Measurements from ENCODE around the gene SGTA.

SGTA gene

GRCh38 chr19:2756477-2756876, 26.6 kb downstream of the SGTA start:
- no peak overlapping the region for H3K27ac ChIP-seq (ENCODE audit: low read depth, low read length)
- H3K9me3 ChIP-seq (ENCODE audit: control insufficient read depth, insufficient read depth, low read length) = no peaks in the 10 kb centered on the region
- no peaks in the 10 kb centered on the region for H3K4me1 ChIP-seq (ENCODE audit: control insufficient read depth, insufficient read depth, low read length)
- H3K36me3 ChIP-seq (ENCODE audit: control insufficient read depth, insufficient read depth, low read length) = peaks cover 80% of the 10 kb centered on the region
- H3K27me3 ChIP-seq (ENCODE audit: control insufficient read depth, insufficient read depth, low read length) = no peaks in the 10 kb centered on the region
- no peak overlapping the region for H3K9ac ChIP-seq (ENCODE audit: low read depth, low read length)
- no peak overlapping the region for H3K4me3 ChIP-seq (ENCODE audit: low read depth, low read length)

GRCh38 chr19:2755811-2756210, 27.3 kb downstream of the SGTA start:
- Histone ChIP-seq H3K27ac (ENCODE audit: low read depth, low read length) (no peak overlapping the region), H3K4me3 (ENCODE audit: low read depth, low read length) (no peak overlapping the region), H3K4me1 (ENCODE audit: control insufficient read depth, insufficient read depth, low read length) (no peaks in the 10 kb centered on the region), H3K9me3 (ENCODE audit: control insufficient read depth, insufficient read depth, low read length) (no peaks in the 10 kb centered on the region), H3K36me3 (ENCODE audit: control insufficient read depth, insufficient read depth, low read length) (peaks cover 73% of the 10 kb centered on the region), H3K9ac (ENCODE audit: low read depth, low read length) (no peak overlapping the region), H3K27me3 (ENCODE audit: control insufficient read depth, insufficient read depth, low read length) (no peaks in the 10 kb centered on the region)

GRCh38 chr19:2755448-2755705, 27.7 kb downstream of the SGTA start:
- Histone ChIP-seq H3K27me3 (ENCODE audit: control insufficient read depth, insufficient read depth, low read length) (no peaks in the 10 kb centered on the region), H3K27ac (ENCODE audit: low read depth, low read length) (no peak overlapping the region), H3K9ac (ENCODE audit: low read depth, low read length) (no peak overlapping the region), H3K36me3 (ENCODE audit: control insufficient read depth, insufficient read depth, low read length) (peaks cover 69% of the 10 kb centered on the region), H3K9me3 (ENCODE audit: control insufficient read depth, insufficient read depth, low read length) (no peaks in the 10 kb centered on the region), H3K4me1 (ENCODE audit: control insufficient read depth, insufficient read depth, low read length) (no peaks in the 10 kb centered on the region), H3K4me3 (ENCODE audit: low read depth, low read length) (no peak overlapping the region)

DNA sequence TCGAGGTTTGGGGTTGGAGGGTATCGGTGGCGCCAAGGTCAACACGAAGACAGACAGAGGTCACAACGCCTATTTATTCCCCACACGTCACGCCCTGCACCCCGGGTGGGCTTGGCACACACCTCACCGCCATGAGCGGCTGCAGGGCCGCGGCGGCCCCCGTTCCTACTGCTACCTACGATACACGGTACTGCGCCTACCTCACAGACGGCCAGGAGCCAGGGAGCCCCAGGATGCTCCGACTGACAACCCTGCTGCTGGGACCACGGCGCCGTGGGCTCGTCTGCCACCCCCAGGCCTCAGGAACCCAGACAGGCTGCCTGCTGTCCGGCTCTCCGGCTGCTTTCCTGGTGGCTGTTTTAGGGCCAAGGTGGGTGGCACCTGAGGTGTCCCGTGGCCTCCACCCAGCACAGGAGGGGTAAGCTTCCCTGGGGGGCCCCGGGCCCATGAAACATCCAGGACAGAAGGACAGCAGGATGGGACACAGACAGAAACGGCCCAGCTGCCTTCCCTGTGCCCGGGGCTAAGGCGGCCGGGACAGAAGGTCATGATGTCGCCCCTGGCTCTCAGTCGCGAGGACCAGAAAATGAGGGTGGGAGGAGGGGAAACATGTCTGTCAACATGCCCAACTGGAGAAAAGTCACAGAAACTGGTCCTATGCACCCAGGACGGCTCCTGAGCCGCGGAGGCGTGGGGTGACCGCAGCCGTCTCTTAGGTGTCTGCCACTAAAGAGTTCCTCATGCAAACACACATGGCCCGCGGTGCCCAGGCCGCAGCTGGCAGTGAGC, 28.2 kb downstream of the SGTA start:
- Histone ChIP-seq H3K27ac (ENCODE audit: low read depth, low read length) (no peak overlapping the region), H3K4me3 (ENCODE audit: low read depth, low read length) (no peak overlapping the region), H3K36me3 (ENCODE audit: control insufficient read depth, insufficient read depth, low read length) (peaks cover 67% of the 10 kb centered on the region), H3K4me1 (ENCODE audit: control insufficient read depth, insufficient read depth, low read length) (no peaks in the 10 kb centered on the region), H3K9me3 (ENCODE audit: control insufficient read depth, insufficient read depth, low read length) (no peaks in the 10 kb centered on the region), H3K27me3 (ENCODE audit: control insufficient read depth, insufficient read depth, low read length) (no peaks in the 10 kb centered on the region), H3K9ac (ENCODE audit: low read depth, low read length) (no peak overlapping the region)

DNA sequence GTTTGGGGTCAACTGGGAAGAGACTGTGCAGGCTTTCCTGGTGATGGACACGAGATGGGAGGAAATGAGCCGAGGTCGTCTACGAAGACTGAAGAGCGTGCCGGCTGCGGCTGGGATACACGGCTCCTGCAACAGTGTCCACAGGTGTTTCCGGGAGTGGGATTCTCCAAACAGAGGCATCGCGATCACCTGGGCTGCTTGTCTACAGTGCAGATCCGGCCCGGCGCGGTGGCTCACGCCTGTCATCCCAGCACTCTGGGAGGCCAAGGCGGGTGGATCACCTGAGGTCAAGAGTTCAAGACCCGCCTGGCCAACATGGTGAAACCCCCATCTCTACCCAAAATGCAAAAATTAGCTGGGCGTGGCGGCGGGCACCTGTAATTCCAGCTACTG, 31.6 kb downstream of the SGTA start:
- H3K9ac ChIP-seq (ENCODE audit: low read depth, low read length) = no peak overlapping the region
- peaks cover 36% of the 10 kb centered on the region for H3K36me3 ChIP-seq (ENCODE audit: control insufficient read depth, insufficient read depth, low read length)
- no peaks in the 10 kb centered on the region for H3K27me3 ChIP-seq (ENCODE audit: control insufficient read depth, insufficient read depth, low read length)
- H3K4me3 ChIP-seq (ENCODE audit: low read depth, low read length) = no peak overlapping the region
- no peak overlapping the region for H3K27ac ChIP-seq (ENCODE audit: low read depth, low read length)
- H3K9me3 ChIP-seq (ENCODE audit: control insufficient read depth, insufficient read depth, low read length) = no peaks in the 10 kb centered on the region
- H3K4me1 ChIP-seq (ENCODE audit: control insufficient read depth, insufficient read depth, low read length) = no peaks in the 10 kb centered on the region

GRCh38 chr19:2750808-2751437, 32.1 kb downstream of the SGTA start:
- Histone ChIP-seq H3K4me1 (ENCODE audit: control insufficient read depth, insufficient read depth, low read length) (no peaks in the 10 kb centered on the region), H3K36me3 (ENCODE audit: control insufficient read depth, insufficient read depth, low read length) (peaks cover 31% of the 10 kb centered on the region), H3K9ac (ENCODE audit: low read depth, low read length) (no peak overlapping the region), H3K9me3 (ENCODE audit: control insufficient read depth, insufficient read depth, low read length) (no peaks in the 10 kb centered on the region), H3K27me3 (ENCODE audit: control insufficient read depth, insufficient read depth, low read length) (no peaks in the 10 kb centered on the region), H3K27ac (ENCODE audit: low read depth, low read length) (no peak overlapping the region), H3K4me3 (ENCODE audit: low read depth, low read length) (no peak overlapping the region)

DNA sequence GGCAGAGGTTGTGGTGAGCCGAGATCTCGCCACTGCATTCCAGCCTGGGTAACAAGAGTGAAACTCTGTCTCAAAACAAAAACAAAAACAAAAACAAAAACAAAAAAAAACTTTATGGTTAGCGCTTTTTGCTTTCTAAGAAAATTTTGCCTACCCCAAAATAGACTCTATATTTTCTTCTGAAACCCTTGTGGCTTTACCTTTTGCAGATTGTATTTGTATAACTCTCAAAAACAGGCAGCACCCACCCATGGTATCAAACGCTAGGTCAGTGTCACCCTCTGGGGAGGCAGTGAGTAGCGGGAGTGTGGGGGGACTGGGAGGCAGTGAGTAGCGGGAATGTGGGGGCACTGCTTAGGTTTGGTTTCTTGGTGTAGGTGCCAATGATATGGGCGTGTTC, 35.7 kb downstream of the SGTA start:
- no peaks in the 10 kb centered on the region for H3K36me3 ChIP-seq (ENCODE audit: control insufficient read depth, insufficient read depth, low read length)
- H3K9ac ChIP-seq (ENCODE audit: low read depth, low read length) = no peak overlapping the region
- no peaks in the 10 kb centered on the region for H3K27me3 ChIP-seq (ENCODE audit: control insufficient read depth, insufficient read depth, low read length)
- no peaks in the 10 kb centered on the region for H3K4me1 ChIP-seq (ENCODE audit: control insufficient read depth, insufficient read depth, low read length)
- no peaks in the 10 kb centered on the region for H3K9me3 ChIP-seq (ENCODE audit: control insufficient read depth, insufficient read depth, low read length)
- H3K4me3 ChIP-seq (ENCODE audit: low read depth, low read length) = no peak overlapping the region
- H3K27ac ChIP-seq (ENCODE audit: low read depth, low read length) = no peak overlapping the region

DNA sequence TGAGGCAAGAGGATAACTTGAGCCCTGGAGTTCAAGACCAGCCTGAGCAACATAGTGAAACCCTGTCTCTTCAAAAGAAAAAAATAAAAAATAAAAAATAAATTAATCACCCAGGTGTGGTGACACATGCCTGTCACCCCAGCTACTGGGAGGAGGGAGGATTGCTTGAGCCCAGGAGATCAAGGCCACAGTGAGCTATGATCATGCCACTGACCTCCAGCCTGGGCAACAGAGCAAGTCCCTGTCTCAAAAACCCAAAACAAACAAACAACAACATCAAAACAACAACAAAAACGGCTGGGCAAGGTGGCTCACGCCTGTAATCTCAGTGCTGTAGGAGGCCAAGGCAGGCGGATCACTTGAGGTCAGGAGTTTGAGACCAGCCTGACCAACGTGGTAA, 39.0 kb downstream of the SGTA start:
- Histone ChIP-seq H3K27ac (ENCODE audit: low read depth, low read length) (no peak overlapping the region), H3K4me1 (ENCODE audit: control insufficient read depth, insufficient read depth, low read length) (no peaks in the 10 kb centered on the region), H3K9ac (ENCODE audit: low read depth, low read length) (no peak overlapping the region), H3K27me3 (ENCODE audit: control insufficient read depth, insufficient read depth, low read length) (no peaks in the 10 kb centered on the region), H3K9me3 (ENCODE audit: control insufficient read depth, insufficient read depth, low read length) (no peaks in the 10 kb centered on the region), H3K4me3 (ENCODE audit: low read depth, low read length) (no peak overlapping the region), H3K36me3 (ENCODE audit: control insufficient read depth, insufficient read depth, low read length) (no peaks in the 10 kb centered on the region)

GRCh38 chr19:2743099-2743498, 40.0 kb downstream of the SGTA start:
- Histone ChIP-seq H3K9me3 (ENCODE audit: control insufficient read depth, insufficient read depth, low read length) (no peaks in the 10 kb centered on the region), H3K27me3 (ENCODE audit: control insufficient read depth, insufficient read depth, low read length) (no peaks in the 10 kb centered on the region), H3K4me3 (ENCODE audit: low read depth, low read length) (no peak overlapping the region), H3K36me3 (ENCODE audit: control insufficient read depth, insufficient read depth, low read length) (no peaks in the 10 kb centered on the region), H3K9ac (ENCODE audit: low read depth, low read length) (no peak overlapping the region), H3K4me1 (ENCODE audit: control insufficient read depth, insufficient read depth, low read length) (no peaks in the 10 kb centered on the region), H3K27ac (ENCODE audit: low read depth, low read length) (no peak overlapping the region)

- Histone ChIP-seq H3K4me3 (ENCODE audit: low read depth, low read length) (no peak overlapping the region), H3K4me1 (ENCODE audit: control insufficient read depth, insufficient read depth, low read length) (no peaks in the 10 kb centered on the region), H3K9me3 (ENCODE audit: control insufficient read depth, insufficient read depth, low read length) (no peaks in the 10 kb centered on the region), H3K9ac (ENCODE audit: low read depth, low read length) (no peak overlapping the region), H3K36me3 (ENCODE audit: control insufficient read depth, insufficient read depth, low read length) (peaks cover 17% of the 10 kb centered on the region), H3K27me3 (ENCODE audit: control insufficient read depth, insufficient read depth, low read length) (no peaks in the 10 kb centered on the region), H3K27ac (ENCODE audit: low read depth, low read length) (no peak overlapping the region)
Measured at GRCh38 chr19:2740314-2740656, 42.8 kb downstream of the SGTA start.

DNA sequence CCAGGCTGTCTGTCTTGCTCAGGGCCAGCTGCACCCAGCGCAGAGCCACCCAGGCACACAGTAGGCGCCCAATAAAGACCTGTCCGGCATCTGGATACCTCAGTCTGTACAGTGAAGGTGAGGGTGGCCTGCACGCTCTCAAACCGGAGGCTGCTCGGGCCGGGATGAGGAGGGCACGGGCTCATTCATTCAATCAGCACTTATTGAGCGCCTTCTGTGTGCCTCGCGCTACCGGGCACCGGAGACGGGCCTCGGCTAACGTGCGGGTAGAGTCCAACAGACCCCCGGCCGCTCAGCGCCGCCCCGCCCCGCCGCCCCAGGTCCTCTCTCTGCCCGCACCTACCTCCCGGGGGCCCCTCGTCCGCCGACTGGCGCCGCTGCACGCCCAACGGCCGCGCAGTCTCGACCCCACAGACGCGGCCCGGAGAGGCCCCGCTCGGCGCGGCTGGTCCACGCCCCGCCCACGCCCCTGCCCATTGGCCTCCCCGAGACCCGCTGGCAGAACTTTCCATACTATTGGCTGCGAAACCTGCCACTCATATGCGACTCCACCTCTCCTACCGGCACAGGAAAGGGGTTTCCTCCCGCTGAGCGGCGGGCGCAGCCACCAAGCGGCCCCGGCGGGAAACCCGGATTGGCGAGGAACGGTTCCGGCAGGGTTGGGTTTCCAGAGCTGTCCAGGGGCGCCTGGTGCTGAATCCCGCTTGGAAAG, 43.3 kb downstream of the SGTA start, which contains the start of gene SLC39A3:
TSS of gene SLC39A3 (minus strand) at position 416 of the 712 bp plus-strand sequence. CDS start 2,760 bp downstream, outside the sequence.
- H3K27me3 ChIP-seq (ENCODE audit: control insufficient read depth, insufficient read depth, low read length) = no peaks in the 10 kb centered on the region
- H3K9ac ChIP-seq (ENCODE audit: low read depth, low read length) = 0 out of 2 replicates have a peak within 1 kb of the TSS, but pooled peaks have one; percentile 5
- no peak within 1 kb of the TSS for H3K27ac ChIP-seq (ENCODE audit: low read depth, low read length)
- peak within 1 kb of the TSS; percentile 82 for H3K4me3 ChIP-seq (ENCODE audit: low read depth, low read length)
- peaks cover 22% of the 10 kb centered on the region for H3K36me3 ChIP-seq (ENCODE audit: control insufficient read depth, insufficient read depth, low read length)
- H3K9me3 ChIP-seq (ENCODE audit: control insufficient read depth, insufficient read depth, low read length) = no peaks in the 10 kb centered on the region
- no peaks in the 10 kb centered on the region for H3K4me1 ChIP-seq (ENCODE audit: control insufficient read depth, insufficient read depth, low read length)

Data from HUES48 (cell line).